PC-9 (cell line): ENCODE measurements around the gene PLEKHA7. TPM values are rescaled to one million over a fixed set of nuclear protein-coding genes. Genes with fewer than 3 reads are reported as not detected.

Experiments
- BruUV-seq: library from RNA; stranded (reverse); fragments of 400-500 nt; replicated peaks from 2 replicates; lab custom pipeline; 2021; lab: Mats Ljungman, UMichigan
- CTCF ChIA-PET: fragments of 300-600 bp; sonication (Branson Sonifier 250); formaldehyde crosslinking; loops from one replicate; lab custom pipeline; 2022; ENCODE audit warnings: antibody characterized with exemption; lab: Charles Lee
- POLR2A ChIA-PET: fragments of 300-600 bp; sonication (Branson Sonifier 250); formaldehyde crosslinking; loops from one replicate; lab custom pipeline; 2022; ENCODE audit warnings: antibody characterized with exemption; ENCODE audit not compliant: unreplicated experiment; lab: Charles Lee
- DNase-seq, 2 experiments: peaks; one replicate each; pipeline versions ENCODE4 v3.0.0 to v3.0.0-alpha.2; 2015 to 2022; ENCODE audit warnings: mixed read lengths in 1 of 2
- H2AFZ ChIP-seq: fragments of 200-600 bp; sonication (generic); 2 replicates; pipeline ENCODE4 v1.8.1; 2017; ENCODE audit warnings: antibody characterized with exemption
- H3F3A ChIP-seq: fragments of 200-600 bp; sonication (generic); 2 replicates; pipeline ENCODE4 v1.8.1; 2017; ENCODE audit warnings: antibody characterized with exemption, mild to moderate bottlenecking, low read depth; ENCODE audit not compliant: insufficient read depth
- H3K27ac ChIP-seq: fragments of 200-600 bp; sonication (generic); 2 replicates; pipeline ENCODE4 v1.6.1; 2016; ENCODE audit warnings: mixed run types
- H3K27me3 ChIP-seq: fragments of 200-600 bp; sonication (generic); 2 replicates; pipeline ENCODE4 v1.6.1; 2016; ENCODE audit warnings: low read depth, mixed run types; ENCODE audit not compliant: insufficient read depth
- H3K36me3 ChIP-seq: fragments of 200-600 bp; sonication (generic); 2 replicates; pipeline ENCODE4 v1.6.1; 2016; ENCODE audit warnings: low read depth, mixed run types
- H3K4me1 ChIP-seq: fragments of 200-600 bp; sonication (generic); replicated peaks from 2 replicates; pipeline ENCODE4 v1.6.1; 2016; ENCODE audit warnings: mixed run types; ENCODE audit not compliant: insufficient read depth
- H3K4me2 ChIP-seq: fragments of 200-600 bp; sonication (generic); 2 replicates; pipeline ENCODE4 v1.6.1; 2017; ENCODE audit warnings: mixed run types
- H3K4me3 ChIP-seq: fragments of 200-600 bp; sonication (generic); 2 replicates; pipeline ENCODE4 v1.6.1; 2016; ENCODE audit warnings: mixed run types
- H3K79me2 ChIP-seq: fragments of 200-600 bp; sonication (generic); 2 replicates; pipeline ENCODE4 v1.6.1; 2017; ENCODE audit warnings: low read depth, mixed run types
- H3K9me2 ChIP-seq: fragments of 200-600 bp; sonication (generic); 2 replicates; pipeline ENCODE4 v1.8.1; 2017; ENCODE audit warnings: mild to moderate bottlenecking; ENCODE audit not compliant: insufficient read depth
- H3K9me3 ChIP-seq: fragments of 200-600 bp; sonication (generic); 2 replicates; pipeline ENCODE4 v1.8.1; 2016; ENCODE audit warnings: low read depth; ENCODE audit not compliant: insufficient read depth
- H4K20me1 ChIP-seq: fragments of 200-600 bp; sonication (generic); 2 replicates; pipeline ENCODE4 v1.8.1; 2017; ENCODE audit not compliant: insufficient read depth
- CTCF ChIP-seq: fragments of 200-600 bp; sonication (generic); conservative IDR thresholded peaks from 2 replicates; pipeline ENCODE4 v1.6.1; 2017; ENCODE audit warnings: mixed run types, antibody characterized with exemption, mild to moderate bottlenecking, moderate library complexity
- EZH2 ChIP-seq: fragments of 200-600 bp; sonication (generic); IDR thresholded peaks from 2 replicates; pipeline ENCODE4 v1.8.0; 2017; ENCODE audit warnings: antibody characterized with exemption, low read depth
- intact Hi-C: fragments of 100-400 bp; cut with micrococcal nuclease; formaldehyde crosslinking; loops from one replicate; pipeline ENCODE4 v1.10.0; 2022; ENCODE audit not compliant: unreplicated experiment
- total RNA-seq: library from RNA; stranded (reverse); gene quantifications from 2 replicates; pipeline ENCODE4 v1.2.3, GENCODE V29; 2021

The PLEKHA7 gene
- total RNA-seq, 1 experiment from 2014 or later, result 26.9 TPM

- TF ChIP-seq EZH2, result no peak
- TF ChIP-seq CTCF, result no peak
- ChIA-PET POLR2A (no interaction called here), CTCF (interaction anchor here (0.6 kb wide), 1 partner anchor 65 kb away, joined by 3 read pairs; no protein-coding TSS in a partner anchor)
- H2AFZ ChIP-seq, result no peak overlapping the region
- H3K9me2 ChIP-seq, result no peaks in the 10 kb centered on the region
- H3K36me3 ChIP-seq, result 0 out of 2 replicates have a peak, but pooled peaks cover 9% of the 10 kb centered on the region
- no TSS peak for BruUV-seq
- peak in 1 of 2 experiments; percentile 28 for DNase-seq
- intact Hi-C loops, result no loop called here
- H3K4me1 ChIP-seq, result peaks cover 62% of the 10 kb centered on the region
- H3K4me3 ChIP-seq, result no peak overlapping the region
- no peaks in the 10 kb centered on the region for H3K27me3 ChIP-seq
- H3K27ac ChIP-seq, result no peak overlapping the region
- H4K20me1 ChIP-seq, result no peaks in the 10 kb centered on the region
- peaks cover 79% of the 10 kb centered on the region for H3K79me2 ChIP-seq
- peaks cover 49% of the 10 kb centered on the region for H3F3A ChIP-seq
- H3K9me3 ChIP-seq, result no peaks in the 10 kb centered on the region
- H3K4me2 ChIP-seq, result no peak overlapping the region
Measured at GRCh38 chr11:17008099-17008498, 6.1 kb downstream of the PLEKHA7 start.

GRCh38 chr11:17005646-17006045 lies 8.6 kb downstream of the PLEKHA7 start:
- H3K9me3 ChIP-seq, result no peaks in the 10 kb centered on the region
- H3K4me3 ChIP-seq, result no peak overlapping the region
- H3K9me2 ChIP-seq, result no peaks in the 10 kb centered on the region
- peaks cover 50% of the 10 kb centered on the region for H3K4me1 ChIP-seq
- H3K27me3 ChIP-seq, result no peaks in the 10 kb centered on the region
- peak in 1 of 2 experiments; percentile 41 for DNase-seq
- H3F3A ChIP-seq, result peaks cover 35% of the 10 kb centered on the region
- peak overlapping the region; percentile 62 for H3K27ac ChIP-seq
- TF ChIP-seq CTCF (no peak), EZH2 (no peak)
- peaks cover 83% of the 10 kb centered on the region for H3K79me2 ChIP-seq
- H4K20me1 ChIP-seq, result no peaks in the 10 kb centered on the region
- ChIA-PET POLR2A (no interaction called here), CTCF (no interaction called here)
- H3K36me3 ChIP-seq, result 0 out of 2 replicates have a peak, but pooled peaks cover 9% of the 10 kb centered on the region
- peak overlapping the region; percentile 51 for H3K4me2 ChIP-seq
- intact Hi-C loops, result no loop called here
- no peak overlapping the region for H2AFZ ChIP-seq
- no TSS peak for BruUV-seq

GRCh38 chr11:17004486-17005148 lies 9.6 kb downstream of the PLEKHA7 start:
- H3K27me3 ChIP-seq, result no peaks in the 10 kb centered on the region
- H3K9me2 ChIP-seq, result no peaks in the 10 kb centered on the region
- POLR2A ChIA-PET, result no interaction called here
- 0 out of 2 replicates have a peak, but pooled peaks cover 9% of the 10 kb centered on the region for H3K36me3 ChIP-seq
- H3K4me1 ChIP-seq, result peaks cover 50% of the 10 kb centered on the region
- CTCF ChIA-PET, result no interaction called here
- peak overlapping the region; percentile 62 for H3K27ac ChIP-seq
- intact Hi-C loops, result no loop called here
- H3K4me2 ChIP-seq, result peak overlapping the region; percentile 51
- H3K9me3 ChIP-seq, result no peaks in the 10 kb centered on the region
- BruUV-seq, result no TSS peak
- peaks cover 82% of the 10 kb centered on the region for H3K79me2 ChIP-seq
- TF ChIP-seq CTCF (no peak), EZH2 (no peak)
- H4K20me1 ChIP-seq, result no peaks in the 10 kb centered on the region
- H3F3A ChIP-seq, result peaks cover 42% of the 10 kb centered on the region
- peak overlapping the region; percentile 4; the same call in 1 of the 2 replicates for H3K4me3 ChIP-seq
- peak; percentile 17 to 64 for DNase-seq
- H2AFZ ChIP-seq, result no peak overlapping the region
